ENCODE measurements around the gene FOSL2.

FOSL2 gene

DNA sequence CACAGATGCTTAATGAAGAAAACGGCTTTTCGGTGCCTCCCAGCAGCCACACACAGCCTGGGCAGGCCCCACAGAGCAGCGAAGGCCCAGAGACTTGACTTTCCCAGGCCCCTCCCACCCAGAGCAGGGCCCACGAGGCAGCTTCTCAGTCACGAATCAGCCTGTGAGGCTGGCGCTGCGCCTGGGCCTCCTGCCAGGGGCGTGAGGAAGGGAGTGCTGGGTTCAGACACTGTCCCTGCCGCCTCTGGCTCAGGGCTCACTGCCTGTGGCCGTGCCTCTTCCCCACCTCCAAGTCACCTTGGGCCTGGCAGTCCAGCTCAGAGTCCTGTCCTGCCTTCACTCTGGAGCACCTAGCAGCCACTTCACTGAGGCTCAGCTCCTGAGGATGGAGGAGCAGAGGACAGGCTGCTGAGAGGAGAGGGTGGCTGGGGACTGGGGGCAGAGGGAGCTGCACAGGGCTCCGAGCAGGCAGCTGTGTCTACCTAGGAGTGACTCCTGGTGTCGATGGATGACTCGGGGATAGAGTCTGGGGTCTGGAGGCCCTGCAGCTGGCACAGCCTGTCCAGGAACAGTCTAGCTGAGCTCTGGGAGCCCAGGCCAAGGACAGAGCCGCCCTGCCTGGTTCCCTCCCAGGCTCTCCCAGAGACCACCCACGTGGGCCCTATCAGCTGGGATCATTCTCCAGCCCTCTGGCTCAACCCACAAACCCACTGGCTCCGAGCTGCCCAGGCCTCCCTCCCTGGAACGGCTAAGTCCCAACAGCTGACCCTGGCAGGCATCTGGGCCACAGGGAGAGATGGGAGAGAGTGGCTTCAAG is 36.4 kb upstream of the FOSL2 start:
- peak in 32 of 56 donors; percentile 3 to 66 (median 35) for DNase-seq

DNA sequence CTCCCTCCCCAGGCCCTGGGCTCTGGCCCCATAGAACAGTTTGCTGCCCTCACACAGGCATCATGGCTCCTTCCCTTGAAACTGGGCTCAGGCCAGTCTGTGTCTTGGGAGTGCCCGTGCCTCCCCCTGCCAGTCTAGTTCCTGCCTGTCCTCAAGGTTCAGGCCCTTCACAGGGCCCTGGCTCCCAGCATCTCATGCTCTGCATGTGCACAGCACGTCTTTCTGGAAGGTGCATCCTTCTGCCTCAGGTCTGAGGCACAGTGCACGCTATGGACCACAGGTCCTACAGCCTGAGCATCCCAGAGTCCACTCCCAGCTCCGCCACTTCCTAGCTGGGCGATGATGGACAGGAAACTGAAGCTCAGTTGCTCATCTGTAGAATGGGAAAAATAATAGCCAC is 35.6 kb upstream of the FOSL2 start:
- no peak for DNase-seq

- no peak for DNase-seq
These were observed 34.5 kb upstream of the FOSL2 start for GRCh38 chr2:28357948-28358667.

GRCh38 chr2:28358668-28359201 is 33.9 kb upstream of the FOSL2 start:
- no peak for DNase-seq

- peak in 11 of 56 donors; percentile 8 to 33 (median 19) for DNase-seq
These were observed 33.2 kb upstream of the FOSL2 start for GRCh38 chr2:28359222-28360057.

DNA sequence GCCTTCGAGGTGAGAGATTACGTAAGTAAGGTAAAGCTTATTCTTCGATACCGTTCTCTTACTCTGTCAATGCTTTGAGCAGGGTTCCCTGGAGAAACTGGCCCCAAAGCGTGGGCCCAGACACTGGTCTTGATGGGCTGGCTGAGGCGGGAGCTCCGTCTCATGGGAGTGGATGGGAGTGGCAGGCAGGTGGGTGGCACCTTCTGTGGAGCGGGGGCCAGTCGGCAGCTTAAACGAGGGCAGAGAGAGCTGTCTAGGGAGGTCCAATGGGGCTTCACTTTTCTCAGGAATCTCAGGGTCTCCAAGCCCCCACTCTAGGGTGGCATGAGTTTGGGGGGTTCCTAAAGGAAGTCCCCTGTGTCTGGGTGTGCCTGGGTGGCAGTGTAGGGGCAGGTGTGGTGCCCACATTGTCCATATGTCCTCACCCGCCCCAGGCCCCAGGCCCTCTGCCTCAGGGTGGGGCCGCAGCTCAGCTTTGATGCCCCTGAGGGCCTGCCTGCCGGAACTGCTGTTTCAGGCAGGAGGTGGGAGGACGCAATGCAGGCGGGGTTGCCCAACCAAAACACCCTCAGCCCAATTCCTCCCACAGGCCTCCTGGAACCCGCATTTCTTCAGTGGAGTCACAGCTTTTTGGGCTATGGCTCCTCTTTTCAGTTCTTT is 32.5 kb upstream of the FOSL2 start:
- no peak for DNase-seq

DNA sequence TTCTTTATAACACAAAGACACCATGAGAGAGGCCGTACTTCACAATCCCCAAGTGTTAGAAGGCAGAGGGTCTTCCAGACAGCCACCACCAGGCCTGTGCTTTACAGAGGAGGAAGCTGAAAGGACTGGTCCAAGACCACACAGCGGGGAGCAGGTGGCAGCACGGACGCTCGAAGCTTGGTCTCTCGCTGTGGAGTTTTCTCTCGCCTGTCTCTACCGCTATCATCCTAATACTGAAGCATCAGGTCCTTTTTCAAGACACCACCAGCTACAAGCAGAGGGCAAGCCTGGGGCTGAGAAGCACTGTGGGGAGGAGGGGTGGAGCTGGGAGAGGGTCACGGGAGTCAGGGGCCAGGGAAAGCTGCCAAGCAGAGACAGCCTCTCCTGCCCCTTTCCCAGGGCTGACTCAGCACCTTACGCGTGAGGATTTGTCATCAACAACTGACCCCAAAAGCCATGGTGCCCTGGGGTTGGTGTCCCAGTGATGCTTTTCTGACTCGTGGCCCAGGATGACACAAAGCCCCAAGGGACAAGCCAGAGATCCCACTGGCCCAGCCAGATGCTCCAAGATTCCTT is 31.9 kb upstream of the FOSL2 start:
- DNase-seq, result no peak

DNA sequence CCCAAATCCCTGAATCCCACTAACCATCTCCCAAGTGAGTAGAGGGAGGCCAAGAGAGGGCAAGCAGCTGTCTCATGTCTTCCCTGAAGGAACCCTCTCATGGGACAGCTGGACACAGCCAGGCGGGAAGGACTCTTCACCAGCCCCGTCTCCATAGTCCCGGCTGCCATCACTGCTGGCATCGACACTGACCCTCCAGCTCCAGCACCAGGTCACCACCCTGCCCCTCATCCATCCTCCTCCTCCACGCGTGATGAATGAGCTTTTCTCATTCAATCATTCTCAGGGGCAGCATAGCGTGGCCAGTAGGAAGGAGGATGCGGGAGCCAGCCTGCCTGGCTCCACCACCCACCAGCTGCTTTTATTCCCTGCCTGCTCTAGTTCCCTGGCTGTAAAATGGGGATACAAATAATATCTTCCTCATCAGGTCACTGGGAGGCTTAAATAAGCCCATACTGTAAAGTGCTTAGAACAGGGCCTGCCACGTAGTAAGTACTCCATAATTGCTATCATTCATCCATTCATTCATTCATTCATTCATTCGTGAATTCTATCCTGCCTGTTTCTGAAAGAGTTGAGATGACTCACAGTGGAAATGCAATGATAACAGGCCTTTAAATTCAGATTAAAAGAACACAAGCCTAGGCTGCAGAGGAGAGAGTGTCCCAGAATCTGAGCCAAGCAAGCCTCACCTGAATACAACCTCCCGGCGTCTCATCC is 30.5 kb upstream of the FOSL2 start:
- DNase-seq, result no peak

DNA sequence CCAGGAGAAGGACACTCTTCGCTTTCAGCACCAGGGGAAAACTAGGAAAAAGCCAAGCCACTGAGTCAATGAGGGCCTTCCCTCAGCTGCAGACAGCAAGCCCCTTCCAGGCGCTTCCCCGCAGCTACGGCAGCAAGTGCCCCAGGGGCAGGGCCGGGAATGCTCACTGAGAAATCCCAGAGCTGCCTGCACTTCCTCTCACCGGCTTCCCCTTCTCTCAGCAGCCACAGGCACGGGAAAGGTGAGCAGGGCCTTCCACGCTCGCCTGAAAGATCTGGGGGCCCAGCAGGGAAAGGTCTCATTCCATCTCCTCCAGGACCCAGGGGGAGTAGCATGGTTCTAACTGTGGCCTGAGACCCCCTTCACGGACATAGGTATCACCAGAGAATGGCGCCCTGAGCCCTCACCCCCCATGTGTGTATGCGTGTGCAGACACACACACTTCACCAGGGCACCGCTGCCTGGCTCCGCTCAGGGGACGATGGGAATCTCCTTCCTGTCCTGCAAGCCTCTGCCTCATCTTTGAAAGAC is 29.6 kb upstream of the FOSL2 start:
- DNase-seq, result no peak

- no peak for DNase-seq
These were observed 28.9 kb upstream of the FOSL2 start for GRCh38 chr2:28363686-28364280.

GRCh38 chr2:28364610-28365009 is 28.0 kb upstream of the FOSL2 start:
- no peak for DNase-seq

DNA sequence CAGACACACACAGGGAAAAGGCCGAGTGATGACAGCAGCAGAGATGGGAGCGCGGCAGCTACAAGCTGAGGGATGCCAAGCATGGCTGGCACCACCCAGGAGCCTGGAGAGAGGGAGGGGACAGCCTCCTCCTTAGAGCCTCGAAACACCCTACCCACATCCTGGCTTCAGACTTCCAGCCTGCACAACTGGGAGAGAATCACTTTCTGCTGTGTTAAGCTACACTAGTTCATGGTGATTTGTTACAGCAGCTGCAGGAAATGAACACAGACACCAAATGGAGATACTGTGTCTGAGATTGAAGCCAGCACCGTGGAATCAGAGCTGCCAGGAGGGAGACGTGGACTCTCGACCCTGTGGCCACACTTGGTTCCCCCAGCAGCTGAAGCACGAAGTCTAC is 27.5 kb upstream of the FOSL2 start:
- no peak for DNase-seq

DNA sequence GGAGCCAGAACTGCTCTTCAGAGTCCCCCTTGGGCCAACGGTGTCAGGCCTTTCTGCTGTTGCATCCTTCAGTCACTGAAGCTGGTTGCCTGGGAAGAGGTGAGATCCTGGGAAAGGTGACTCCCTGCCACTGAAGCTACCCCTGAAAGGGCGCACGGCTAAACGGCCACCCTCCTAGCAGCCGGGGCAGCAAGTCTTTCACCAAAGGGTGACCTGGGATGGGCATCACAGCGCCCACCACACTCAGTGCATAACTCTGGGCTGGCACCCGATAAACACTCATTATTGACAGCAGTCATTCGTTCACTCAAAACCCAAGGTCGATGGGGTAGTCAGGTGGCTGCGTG is 26.5 kb upstream of the FOSL2 start:
- DNase-seq, result no peak

DNA sequence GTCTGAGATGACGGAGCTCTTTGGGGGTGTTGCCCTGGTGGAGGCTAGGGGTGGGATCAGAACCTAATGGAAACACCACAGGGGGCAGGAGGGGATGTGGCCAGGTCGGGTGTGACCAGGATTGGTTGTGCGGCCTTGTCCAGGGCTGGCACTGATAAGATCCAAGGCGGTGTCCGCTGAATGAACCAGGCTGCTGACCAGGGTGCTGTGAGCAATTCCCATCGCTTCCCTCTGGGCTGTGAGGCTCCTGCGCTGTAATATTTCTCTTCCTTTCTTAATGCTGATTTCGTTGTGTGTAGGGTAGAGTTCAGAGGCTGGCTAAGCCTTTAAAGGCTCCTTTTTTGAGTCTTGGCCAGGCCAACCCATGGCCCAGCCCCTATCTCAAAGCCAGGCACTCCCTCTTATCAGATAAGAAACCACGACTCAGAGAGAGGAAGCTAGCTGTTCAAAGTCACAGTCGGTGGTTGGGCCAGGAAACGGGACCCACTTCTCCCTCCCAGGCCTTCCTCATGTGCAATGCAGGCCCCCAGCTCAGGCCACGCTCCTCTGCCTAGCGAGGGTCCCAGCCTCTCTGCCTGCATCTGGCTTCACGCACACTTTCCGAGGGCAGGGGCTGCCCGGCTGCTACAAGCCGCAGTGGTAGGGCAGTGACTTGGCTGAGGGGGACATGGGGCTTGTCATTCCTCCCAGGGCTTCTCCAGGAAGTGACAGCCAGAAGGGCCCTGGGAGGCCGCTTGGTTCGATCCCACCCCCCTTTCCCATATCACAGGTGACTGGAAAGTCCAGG is 26.0 kb upstream of the FOSL2 start:
- no peak for DNase-seq

- no peak for DNase-seq
These were observed 24.8 kb upstream of the FOSL2 start for GRCh38 chr2:28367667-28368356.

DNA sequence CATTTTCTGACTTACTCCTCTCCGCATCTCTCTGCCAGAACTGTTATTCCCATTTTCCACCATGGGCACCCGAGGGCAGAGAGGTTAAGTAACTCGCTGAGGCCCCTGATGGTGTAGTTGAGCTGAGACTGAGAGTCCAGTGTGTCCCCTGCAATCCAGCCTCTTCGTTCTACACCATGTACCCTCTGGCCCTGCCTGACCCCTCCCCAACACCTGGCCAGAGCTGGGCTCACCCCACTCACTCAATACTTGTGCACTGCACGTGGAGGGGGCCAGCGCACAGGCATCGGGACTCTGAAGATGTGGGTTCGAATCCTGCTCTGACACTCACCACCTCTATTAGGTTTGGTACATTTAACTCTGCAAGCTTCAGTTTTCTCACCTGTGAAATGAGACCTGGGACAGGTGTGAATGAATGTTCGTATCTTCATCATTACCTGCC is 24.3 kb upstream of the FOSL2 start:
- no peak for DNase-seq

DNA sequence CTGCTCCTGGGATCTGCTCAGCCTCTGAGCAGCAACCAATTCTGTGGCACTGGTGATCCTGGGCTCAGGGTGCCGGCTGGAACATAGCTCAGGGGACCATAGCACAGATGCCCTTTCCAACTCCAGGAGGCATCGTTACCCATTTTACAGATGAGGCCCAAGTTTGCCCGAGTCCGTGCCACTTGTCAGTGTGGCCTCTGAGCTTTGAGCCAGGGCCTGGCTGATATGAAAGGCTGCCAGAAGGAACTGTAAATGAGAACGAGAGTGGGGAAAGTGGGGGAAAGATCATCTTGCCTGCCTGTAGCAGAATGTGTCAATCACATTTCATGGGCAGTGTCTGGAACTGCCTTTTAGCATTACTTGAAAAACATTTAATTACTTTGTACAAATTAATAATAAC is 23.3 kb upstream of the FOSL2 start:
- DNase-seq, result no peak

- no peak for DNase-seq
These were observed 22.3 kb upstream of the FOSL2 start for GRCh38 chr2:28370354-28370753.

All from amygdala (tissue), 56 donors.